Measurements from ENCODE around the gene SFXN1. TPM values are rescaled to one million over a fixed set of nuclear protein-coding genes. Genes with fewer than 3 reads are reported as not detected.
A peak's percentile ranks its signal among the peaks of the same experiment; 100 is the strongest.

Gene SFXN1
- 10 to 100 TPM; 30.3 to 55.2 (median 44.0) TPM for total RNA-seq
- 34.3 TPM for total RNA-seq (2013)

- H3K9me3 ChIP-seq (ENCODE audit: control insufficient read depth, insufficient read depth, low read length) = no peaks in the 10 kb centered on the region
- H3K27me3 ChIP-seq (ENCODE audit: control insufficient read depth, insufficient read depth, low read length) = no peaks in the 10 kb centered on the region
- Mint-ChIP-seq H3K9me3 (no peaks in the 10 kb centered on the region), H3K4me1 (peaks cover 49 to 53% of the 10 kb centered on the region in 2 donors), H3K36me3 (no peaks in the 10 kb centered on the region), H3K27me3 (ENCODE audit: low read depth in 2 of 2) (peaks cover 12 to 20% of the 10 kb centered on the region in 2 donors), H3K4me3 (peak within 1 kb of the TSS; percentile 96), H3K27ac (peak within 1 kb of the TSS; percentile 58 to 91)
- no peak for TF ChIP-seq CTCF (IDR thresholded peaks at IDR 0.05)
- peak; percentile 86 to 87 (median 87) for ATAC-seq
- under 1% methylated on average over 93 of the region's 94 CpGs for WGBS (ENCODE audit: insufficient coverage)
- peak within 1 kb of the TSS; percentile 52 for H3K4me3 ChIP-seq (ENCODE audit: low read length)
- peak within 1 kb of the TSS; percentile 43 for H3K27ac ChIP-seq (ENCODE audit: low read length)
- peak; percentile 70 to 86 for DNase-seq
- intact Hi-C loops (cut with micrococcal nuclease) = no loop called here
- H3K4me1 ChIP-seq (ENCODE audit: control insufficient read depth, insufficient read depth, low read length) = peaks cover 29% of the 10 kb centered on the region
- no peaks in the 10 kb centered on the region for H3K36me3 ChIP-seq (ENCODE audit: control insufficient read depth, insufficient read depth, low read length)
These were observed at the start of gene SFXN1 for GRCh38 chr5:175478384-175479124. TSS of gene SFXN1 (plus strand) at chr5:175478560. CDS start at chr5:175492104, 13,544 bp downstream.

GRCh38 chr5:175434800-175435199, 43.6 kb upstream of the SFXN1 start:
- peaks cover 3% of the 10 kb centered on the region for H3K27me3 ChIP-seq (ENCODE audit: control insufficient read depth, insufficient read depth, low read length)
- H3K36me3 ChIP-seq (ENCODE audit: control insufficient read depth, insufficient read depth, low read length) = no peaks in the 10 kb centered on the region
- no peak overlapping the region for H3K4me3 ChIP-seq (ENCODE audit: low read length)
- Mint-ChIP-seq H3K9me3 (no peaks in the 10 kb centered on the region), H3K36me3 (no peaks in the 10 kb centered on the region), H3K27ac (no peak overlapping the region), H3K4me1 (no peaks in the 10 kb centered on the region), H3K27me3 (ENCODE audit: low read depth in 2 of 2) (peaks cover 21 to 53% of the 10 kb centered on the region in 2 donors), H3K4me3 (no peak overlapping the region)
- DNase-seq = no peak
- H3K4me1 ChIP-seq (ENCODE audit: control insufficient read depth, insufficient read depth, low read length) = no peaks in the 10 kb centered on the region
- H3K9me3 ChIP-seq (ENCODE audit: control insufficient read depth, insufficient read depth, low read length) = no peaks in the 10 kb centered on the region
- intact Hi-C loops (cut with micrococcal nuclease) = no loop called here
- H3K27ac ChIP-seq (ENCODE audit: low read length) = no peak overlapping the region
- ATAC-seq = peak in 1 of 3 donors; percentile 25
- 64% methylated on average over 6 of the region's 6 CpGs for WGBS (ENCODE audit: insufficient coverage)
- no peak for TF ChIP-seq CTCF (IDR thresholded peaks at IDR 0.05)

GRCh38 chr5:175436359-175436758, 42.0 kb upstream of the SFXN1 start:
- H3K4me1 ChIP-seq (ENCODE audit: control insufficient read depth, insufficient read depth, low read length) = no peaks in the 10 kb centered on the region
- Mint-ChIP-seq H3K36me3 (no peaks in the 10 kb centered on the region), H3K27me3 (ENCODE audit: low read depth in 2 of 2) (peaks cover 16 to 63% of the 10 kb centered on the region in 2 donors), H3K4me3 (no peak overlapping the region), H3K27ac (no peak overlapping the region), H3K4me1 (no peaks in the 10 kb centered on the region), H3K9me3 (no peaks in the 10 kb centered on the region)
- DNase-seq (no peak), ATAC-seq (no peak)
- H3K27ac ChIP-seq (ENCODE audit: low read length) = no peak overlapping the region
- no peak overlapping the region for H3K4me3 ChIP-seq (ENCODE audit: low read length)
- H3K36me3 ChIP-seq (ENCODE audit: control insufficient read depth, insufficient read depth, low read length) = no peaks in the 10 kb centered on the region
- 80% methylated on average over 8 of the region's 8 CpGs for WGBS (ENCODE audit: insufficient coverage)
- intact Hi-C loops (cut with micrococcal nuclease) = no loop called here
- H3K9me3 ChIP-seq (ENCODE audit: control insufficient read depth, insufficient read depth, low read length) = no peaks in the 10 kb centered on the region
- no peak for TF ChIP-seq CTCF (IDR thresholded peaks at IDR 0.05)
- H3K27me3 ChIP-seq (ENCODE audit: control insufficient read depth, insufficient read depth, low read length) = peaks cover 9% of the 10 kb centered on the region
